GM12874 (cell line): ENCODE measurements around the gene PSAP.
A peak's percentile ranks its signal among the peaks of the same experiment; 100 is the strongest.

ENCODE experiments used
- CTCF ChIP-seq: IDR thresholded peaks from 2 replicates; pipeline ENCODE4 v1.5.1; 2011; ENCODE audit warnings: low read depth, mild to moderate bottlenecking, control low read depth, low read length, moderate library complexity; ENCODE audit not compliant: insufficient read depth

The PSAP gene

DNA sequence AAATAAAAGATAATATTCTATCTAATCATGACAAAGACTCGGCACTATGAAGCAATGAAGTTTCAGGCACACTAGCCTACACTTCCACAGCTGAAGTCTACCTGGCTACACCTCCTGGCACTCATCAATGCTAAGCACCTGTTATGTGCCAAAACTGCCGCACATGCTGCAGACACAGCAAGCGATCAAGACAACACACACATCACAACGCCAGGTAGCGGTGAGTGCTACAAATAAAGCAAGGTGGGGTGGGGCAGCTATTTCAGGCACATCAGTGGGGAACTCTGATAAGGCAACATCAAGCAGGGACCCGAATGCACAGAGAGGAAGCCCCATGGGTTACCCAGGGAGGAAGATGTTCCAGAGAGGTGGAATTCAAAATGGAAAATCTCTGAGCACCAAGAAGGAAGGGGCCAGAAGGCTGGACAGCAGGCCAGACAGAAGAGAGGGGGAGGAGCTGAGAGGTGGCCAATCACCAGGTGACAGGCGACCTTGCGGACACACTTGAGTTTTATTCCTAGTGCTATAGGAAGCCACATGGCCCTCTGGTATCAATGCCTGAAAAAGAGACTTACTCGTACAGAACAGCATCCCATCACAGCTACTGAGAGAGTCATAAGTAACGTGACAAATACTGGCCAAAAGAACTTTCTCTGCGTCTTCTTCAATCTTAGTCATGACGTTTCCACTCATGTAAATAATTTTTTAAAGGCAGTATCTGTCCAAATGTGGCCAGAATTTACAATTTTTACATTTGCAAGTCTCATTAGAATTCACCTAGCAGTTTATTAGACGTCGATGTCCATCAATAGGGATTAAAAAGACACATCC, 8.0 kb downstream of the PSAP start:
- TF ChIP-seq CTCF, result no peak

- TF ChIP-seq CTCF, result no peak
These were observed 8.6 kb downstream of the PSAP start for GRCh38 chr10:71842422-71842821.

- no peak for TF ChIP-seq CTCF
These were observed 10.1 kb downstream of the PSAP start for GRCh38 chr10:71840958-71841335.

- no peak for TF ChIP-seq CTCF
These were observed 10.7 kb downstream of the PSAP start for GRCh38 chr10:71840177-71840957.

DNA sequence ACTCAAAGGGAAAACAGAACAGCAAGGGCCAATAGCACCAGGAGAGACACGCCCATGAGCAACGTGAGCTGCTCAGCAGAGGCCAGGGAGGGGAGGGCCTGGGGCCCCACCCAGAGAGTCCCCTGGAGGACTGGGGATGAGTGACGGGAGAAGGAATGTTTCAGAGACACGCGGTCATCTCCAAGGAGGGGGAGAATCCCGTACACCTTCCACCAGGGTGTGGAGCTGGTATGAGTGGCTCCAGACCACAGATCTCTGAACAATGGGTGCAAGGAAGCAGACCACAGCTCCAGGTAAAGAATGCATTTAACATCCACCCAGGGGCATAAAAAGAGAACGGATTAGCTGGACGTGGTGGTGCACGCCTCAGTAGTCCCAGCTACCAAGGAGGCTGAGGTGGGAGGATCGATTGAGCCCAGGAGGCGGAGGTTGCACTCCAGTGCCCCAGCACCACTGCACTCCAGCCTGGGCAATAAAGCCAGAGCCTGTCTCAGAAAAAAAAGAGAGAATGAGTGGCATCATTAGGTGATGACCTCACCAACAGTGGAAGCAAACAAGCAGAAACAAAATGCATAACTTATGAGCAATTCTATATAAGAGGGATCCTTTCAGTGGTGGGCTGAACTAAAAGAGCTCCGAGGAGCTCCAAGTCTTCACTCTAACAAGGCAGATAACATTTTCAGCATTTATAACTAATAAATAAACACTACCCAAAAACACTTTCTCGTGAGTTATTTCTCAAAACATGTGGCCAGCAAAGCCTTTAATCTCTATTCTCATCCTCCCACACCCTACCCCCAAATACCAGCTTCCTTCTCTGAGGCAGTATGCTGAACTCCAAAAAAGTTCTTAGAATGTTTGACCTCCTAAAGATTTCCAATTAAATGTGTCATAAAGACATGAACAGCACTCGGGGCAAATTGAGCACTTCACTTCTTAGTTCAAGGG, 12.5 kb downstream of the PSAP start:
- no peak for TF ChIP-seq CTCF

GRCh38 chr10:71837098-71837827, 13.8 kb downstream of the PSAP start:
- peak; percentile 67 for TF ChIP-seq CTCF
